BE2C (cell line): ENCODE data around the gene DCBLD2.

Experiments
- DNase-seq: peaks from one replicate; pipeline ENCODE4 v3.0.0-alpha.2; 2020
- H3K27me3 ChIP-seq: fragments of 250-450 bp; sonication (Bioruptor Pico); 2 replicates; pipeline ENCODE4 v1.5.1; 2020; ENCODE audit warnings: mild to moderate bottlenecking
- H3K36me3 ChIP-seq: fragments of 250-450 bp; sonication (Bioruptor Pico); 2 replicates; pipeline ENCODE4 v1.5.1; 2020; ENCODE audit warnings: mild to moderate bottlenecking
- H3K4me1 ChIP-seq: fragments of 250-450 bp; sonication (Bioruptor Pico); 2 replicates; pipeline ENCODE4 v1.5.1; 2020
- H3K4me3 ChIP-seq: 2 replicates; pipeline ENCODE4 v1.5.1; 2011; ENCODE audit warnings: low read depth, low read length
- H3K9me3 ChIP-seq: fragments of 250-450 bp; sonication (Bioruptor Pico); 2 replicates; pipeline ENCODE4 v1.5.1; 2020
- TF ChIP-seq, protein P1 (sequence below): IDR thresholded peaks from 2 replicates; pipeline ENCODE4 v1.5.1; 2012; ENCODE audit warnings: mild to moderate bottlenecking, low read depth, low read length

The DCBLD2 gene

DNA sequence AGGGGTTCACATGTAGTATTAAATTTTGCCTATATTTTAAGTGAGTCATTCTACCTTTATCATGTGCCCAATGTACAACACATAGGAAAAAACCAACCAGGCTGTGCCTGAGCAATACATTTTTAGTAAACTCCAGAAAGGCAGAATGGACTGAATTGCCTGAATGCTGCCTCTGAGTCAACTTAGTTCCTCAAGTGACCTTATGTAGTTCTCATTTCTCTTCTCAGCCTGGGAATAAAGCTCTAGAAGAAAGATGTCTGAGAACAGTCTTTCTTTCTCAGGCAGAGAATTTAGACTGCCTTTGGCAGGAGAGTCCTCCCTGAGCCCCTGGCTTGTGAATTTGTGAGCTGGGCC lies 125.4 kb downstream of the DCBLD2 start:
- H3K36me3 ChIP-seq, result peaks cover 69% of the 10 kb centered on the region
- no peak overlapping the region for H3K4me3 ChIP-seq
- DNase-seq, result no peak
- H3K4me1 ChIP-seq, result no peaks in the 10 kb centered on the region
- no peaks in the 10 kb centered on the region for H3K9me3 ChIP-seq
- H3K27me3 ChIP-seq, result no peaks in the 10 kb centered on the region
- TF ChIP-seq, protein P1, sequence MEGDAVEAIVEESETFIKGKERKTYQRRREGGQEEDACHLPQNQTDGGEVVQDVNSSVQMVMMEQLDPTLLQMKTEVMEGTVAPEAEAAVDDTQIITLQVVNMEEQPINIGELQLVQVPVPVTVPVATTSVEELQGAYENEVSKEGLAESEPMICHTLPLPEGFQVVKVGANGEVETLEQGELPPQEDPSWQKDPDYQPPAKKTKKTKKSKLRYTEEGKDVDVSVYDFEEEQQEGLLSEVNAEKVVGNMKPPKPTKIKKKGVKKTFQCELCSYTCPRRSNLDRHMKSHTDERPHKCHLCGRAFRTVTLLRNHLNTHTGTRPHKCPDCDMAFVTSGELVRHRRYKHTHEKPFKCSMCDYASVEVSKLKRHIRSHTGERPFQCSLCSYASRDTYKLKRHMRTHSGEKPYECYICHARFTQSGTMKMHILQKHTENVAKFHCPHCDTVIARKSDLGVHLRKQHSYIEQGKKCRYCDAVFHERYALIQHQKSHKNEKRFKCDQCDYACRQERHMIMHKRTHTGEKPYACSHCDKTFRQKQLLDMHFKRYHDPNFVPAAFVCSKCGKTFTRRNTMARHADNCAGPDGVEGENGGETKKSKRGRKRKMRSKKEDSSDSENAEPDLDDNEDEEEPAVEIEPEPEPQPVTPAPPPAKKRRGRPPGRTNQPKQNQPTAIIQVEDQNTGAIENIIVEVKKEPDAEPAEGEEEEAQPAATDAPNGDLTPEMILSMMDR, result no peak

DNA sequence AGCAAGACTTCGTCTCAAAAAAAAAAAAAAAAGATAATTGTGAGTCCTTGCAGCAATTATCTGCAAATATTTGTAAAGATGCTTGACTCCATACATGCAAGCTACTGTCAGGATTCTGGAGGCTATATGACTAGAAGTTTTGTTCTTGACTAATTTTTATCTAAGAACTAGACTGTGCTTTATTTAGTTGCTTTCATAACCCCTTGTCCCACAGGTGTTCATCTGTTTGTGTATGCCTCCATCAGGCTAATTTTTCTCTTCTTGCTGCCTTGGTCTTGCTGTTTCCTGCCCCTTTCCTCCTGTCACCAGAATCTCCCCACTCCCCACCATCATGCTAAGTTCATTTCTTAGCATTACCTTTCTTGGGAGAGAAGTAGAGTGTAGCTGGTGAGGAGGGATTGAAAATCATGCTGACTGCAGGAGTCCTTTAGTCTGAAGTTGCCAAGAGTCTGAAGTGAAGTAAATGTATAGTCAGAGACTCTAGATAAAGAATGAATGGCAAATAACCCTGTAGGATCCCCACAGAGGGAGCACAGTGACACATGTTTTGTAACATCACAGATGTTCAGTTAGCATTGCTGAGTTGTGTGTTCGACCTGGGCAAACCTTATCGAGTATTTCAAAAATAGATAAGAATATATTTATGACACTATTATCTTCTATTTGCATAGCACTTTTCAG lies 125.9 kb downstream of the DCBLD2 start:
- Histone ChIP-seq H3K27me3 (no peaks in the 10 kb centered on the region), H3K9me3 (no peaks in the 10 kb centered on the region), H3K36me3 (peaks cover 69% of the 10 kb centered on the region), H3K4me1 (no peaks in the 10 kb centered on the region), H3K4me3 (no peak overlapping the region)
- no peak for DNase-seq
- TF ChIP-seq, protein P1, result no peak

DNA sequence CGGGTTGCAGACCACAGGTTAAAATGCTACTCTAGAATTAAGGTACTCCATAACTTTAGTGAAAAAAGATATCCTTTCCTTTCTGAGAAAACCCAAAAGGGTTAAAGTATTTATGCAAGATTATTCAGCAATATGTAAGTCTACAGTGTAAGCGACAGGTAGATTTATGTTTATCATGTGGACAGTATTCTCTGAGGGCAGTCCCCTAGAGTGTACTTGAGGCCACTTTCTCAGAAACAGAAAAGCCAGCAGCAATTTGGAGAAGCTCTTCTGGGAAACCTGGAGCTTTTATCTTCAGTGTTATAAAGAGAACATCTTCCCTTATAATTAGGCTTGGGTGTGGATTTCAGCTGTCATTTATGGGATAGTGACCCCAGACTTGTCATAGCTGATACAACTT lies 129.5 kb downstream of the DCBLD2 start:
- Histone ChIP-seq H3K4me1 (peaks cover 4% of the 10 kb centered on the region), H3K36me3 (peaks cover 51% of the 10 kb centered on the region), H3K27me3 (no peaks in the 10 kb centered on the region), H3K9me3 (no peaks in the 10 kb centered on the region), H3K4me3 (no peak overlapping the region)
- no peak for DNase-seq
- TF ChIP-seq, protein P1, result no peak

DNA sequence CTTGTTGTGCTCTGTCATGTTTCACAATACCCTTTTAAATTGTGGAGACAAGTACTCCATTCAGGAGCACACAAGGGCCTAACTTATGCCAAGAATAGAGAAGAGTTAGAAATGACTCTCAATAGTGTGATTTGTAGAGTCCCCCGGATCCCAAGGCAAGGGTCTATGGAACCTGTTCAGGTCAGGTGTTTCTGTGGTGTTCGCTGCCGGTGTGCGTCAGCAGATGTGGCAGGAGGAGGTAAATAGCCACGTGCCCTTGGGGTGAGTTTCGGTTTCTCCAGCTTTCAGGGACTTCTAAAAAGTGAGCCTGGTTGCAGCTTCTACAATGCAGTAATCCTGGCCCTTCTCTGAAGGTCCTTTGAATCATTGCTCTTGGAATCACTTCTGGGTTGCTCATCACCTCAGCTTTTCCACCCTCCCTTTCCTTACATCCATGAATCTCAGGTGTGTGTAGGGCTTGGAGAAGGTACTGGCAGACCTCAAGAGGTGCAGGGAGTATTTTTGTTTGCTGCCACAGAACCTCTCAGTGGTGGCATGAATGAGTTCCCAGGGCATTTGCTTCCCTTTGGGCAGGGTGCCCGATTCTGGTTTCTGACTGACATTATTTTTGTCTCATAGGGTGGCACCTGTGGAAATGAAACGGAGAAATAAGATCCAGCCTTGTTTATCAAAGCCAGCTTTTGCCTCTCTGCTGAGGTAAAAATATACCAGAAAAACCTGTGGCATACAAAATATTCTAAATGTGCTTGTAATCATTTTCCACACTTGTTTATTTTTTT lies 131.0 kb downstream of the DCBLD2 start:
- H3K27me3 ChIP-seq, result no peaks in the 10 kb centered on the region
- H3K4me1 ChIP-seq, result peaks cover 12% of the 10 kb centered on the region
- H3K9me3 ChIP-seq, result no peaks in the 10 kb centered on the region
- TF ChIP-seq, protein P1, result no peak
- DNase-seq, result no peak
- H3K4me3 ChIP-seq, result no peak overlapping the region
- peaks cover 40% of the 10 kb centered on the region for H3K36me3 ChIP-seq

DNA sequence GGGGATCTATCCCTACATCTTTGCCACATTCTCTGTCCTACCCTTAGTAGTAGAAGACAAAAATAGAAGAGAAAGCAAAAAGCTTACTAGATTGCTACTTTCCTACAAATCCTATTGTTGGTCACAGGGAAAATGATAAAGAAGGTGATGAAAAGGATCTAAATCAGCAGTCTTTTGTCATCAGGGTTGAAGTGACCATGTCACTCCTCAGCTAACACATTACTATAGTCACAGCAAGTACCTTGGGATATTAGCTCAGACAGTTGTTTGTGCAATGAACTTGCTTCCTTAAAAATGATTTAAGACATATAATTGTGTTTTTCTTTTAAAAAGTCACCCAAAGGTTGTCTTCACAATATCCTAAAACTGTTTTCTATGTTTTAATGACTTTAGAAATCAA lies 132.0 kb downstream of the DCBLD2 start:
- Histone ChIP-seq H3K4me1 (peaks cover 22% of the 10 kb centered on the region), H3K27me3 (no peaks in the 10 kb centered on the region), H3K9me3 (no peaks in the 10 kb centered on the region), H3K36me3 (peaks cover 36% of the 10 kb centered on the region), H3K4me3 (no peak overlapping the region)
- no peak for DNase-seq
- TF ChIP-seq, protein P1, result no peak

DNA sequence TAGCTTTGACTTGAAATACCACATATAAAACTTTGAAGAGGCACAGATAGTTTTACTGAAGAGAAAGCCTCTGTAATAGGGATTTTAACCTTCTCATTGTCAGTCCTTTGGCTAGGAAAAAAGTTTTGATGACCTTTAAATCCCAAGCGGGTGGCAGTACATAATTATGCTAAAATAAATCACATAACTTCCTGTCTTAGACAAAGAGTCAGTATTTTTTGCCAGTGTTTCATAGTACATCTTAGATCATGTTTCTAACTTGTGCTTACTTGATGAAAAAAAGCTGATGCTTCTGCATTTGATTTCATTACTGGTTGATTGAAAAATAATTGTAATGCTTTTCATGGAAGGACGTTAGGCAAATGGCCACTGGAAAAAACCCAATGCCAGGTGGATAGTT lies 132.5 kb downstream of the DCBLD2 start:
- TF ChIP-seq, protein P1, result no peak
- Histone ChIP-seq H3K4me1 (peaks cover 27% of the 10 kb centered on the region), H3K9me3 (no peaks in the 10 kb centered on the region), H3K36me3 (peaks cover 31% of the 10 kb centered on the region), H3K4me3 (no peak overlapping the region), H3K27me3 (no peaks in the 10 kb centered on the region)
- no peak for DNase-seq
